Stimulated activated naive CD4-positive, alpha-beta T cell treated with Interleukin-2 at 50 U/mL for 16 hours (primary cell): ENCODE results near the gene MDH1.
"Not testable (repeated sequence)": the region's sequence is repeated elsewhere in the genome, so short reads cannot be mapped to it uniquely, and the experiment has no call there.

Experiments
- DNase-seq: peaks from one replicate; lab custom pipeline; 2025; lab: John Stamatoyannopoulos, UW

Gene MDH1

DNA sequence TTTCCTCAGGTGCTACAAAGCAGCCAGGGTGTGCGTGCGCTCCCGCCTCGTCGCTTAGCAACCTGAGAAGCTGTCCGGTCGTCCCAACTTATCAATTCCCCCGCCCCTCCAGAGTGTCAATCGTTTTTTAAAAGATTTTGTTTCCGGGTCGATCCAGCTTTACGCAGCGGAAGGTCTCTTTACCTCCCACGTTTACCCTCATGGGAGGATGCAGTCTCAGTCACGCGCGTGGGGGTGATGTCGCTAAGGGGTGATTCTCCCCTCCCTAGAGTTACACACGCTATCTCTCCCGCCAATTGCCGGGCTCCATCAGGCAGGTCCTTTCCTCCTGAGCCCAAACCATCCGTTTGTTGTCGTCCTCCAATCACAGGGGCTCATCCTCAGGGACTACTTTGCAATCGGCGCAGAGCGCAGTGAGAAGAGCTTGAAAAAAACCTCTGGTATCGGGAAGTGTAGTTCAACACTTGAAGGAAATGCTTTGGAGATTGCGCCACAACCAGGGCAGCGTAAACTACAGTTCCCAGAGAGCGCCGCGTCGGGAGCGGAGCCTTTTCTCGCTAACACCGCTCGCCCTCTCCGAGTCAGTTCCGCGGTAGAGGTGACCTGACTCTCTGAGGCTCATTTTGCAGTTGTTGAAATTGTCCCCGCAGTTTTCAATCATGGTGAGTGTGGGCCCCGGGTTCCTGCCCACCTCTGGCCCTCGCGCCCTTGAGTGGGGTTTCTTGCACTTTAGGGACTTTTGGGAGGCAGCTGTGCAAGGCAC lies at the start of gene MDH1, which contains the start of gene WDPCP:
Gene MDH1, plus strand, starts transcription at position 579 of the 763 bp plus-strand sequence. Its CDS starts 81 bp downstream, at position 660.
Gene WDPCP, minus strand, starts transcription at position 93 of the 763 bp plus-strand sequence. CDS start 206 bp downstream, outside the sequence.
- DNase-seq = peak; percentile 97

- DNase-seq = no peak
Observed at GRCh38 chr2:63539416-63540162, 49.2 kb upstream of the MDH1 start.

DNA sequence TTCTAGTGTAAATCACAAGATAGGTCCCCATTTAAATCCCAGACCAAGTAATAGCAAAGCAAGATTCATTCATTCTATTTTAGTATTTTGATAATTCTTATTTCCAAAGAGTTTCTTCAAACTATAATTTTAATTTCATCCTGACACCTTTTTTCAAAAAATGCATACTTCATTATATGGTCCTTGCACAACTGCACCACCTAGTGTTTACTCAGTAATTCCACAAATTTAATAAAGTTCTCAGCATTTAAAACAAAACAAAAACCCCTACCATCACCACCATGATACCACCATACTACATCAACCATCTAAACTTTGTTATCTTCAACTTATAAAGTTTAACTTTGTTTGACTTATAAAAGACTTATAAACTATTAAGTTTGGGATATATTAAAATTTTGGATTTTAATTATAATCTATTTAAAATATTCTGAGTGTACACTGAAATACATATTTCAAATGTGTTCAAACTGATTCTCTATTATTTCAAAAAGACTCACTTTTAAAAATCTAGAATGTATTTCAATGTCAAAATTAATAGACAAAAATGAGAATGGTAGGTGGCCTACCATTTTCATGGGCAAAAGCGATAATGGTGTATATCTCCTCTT lies 44.6 kb upstream of the MDH1 start:
- DNase-seq = no peak

DNA sequence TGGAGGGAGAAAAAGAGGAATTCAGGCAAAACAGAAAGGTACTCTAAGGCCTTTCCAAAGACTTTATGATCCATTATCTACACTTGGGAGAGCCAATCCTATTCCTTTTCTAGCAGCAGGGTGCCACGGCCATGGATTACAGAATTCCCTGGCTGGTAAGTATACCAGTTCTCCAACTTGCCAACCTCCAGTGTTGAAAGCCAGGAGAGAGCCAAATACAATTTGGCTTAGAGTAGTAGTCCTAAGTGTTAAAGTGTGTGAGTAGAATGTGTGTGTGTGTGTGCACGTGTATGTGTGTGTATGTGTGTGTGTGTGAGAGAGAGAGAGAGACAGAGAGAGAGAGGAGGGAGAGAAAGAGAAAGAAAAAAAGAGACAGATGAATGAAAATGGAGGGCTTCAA lies 43.7 kb upstream of the MDH1 start:
- no peak for DNase-seq

DNA sequence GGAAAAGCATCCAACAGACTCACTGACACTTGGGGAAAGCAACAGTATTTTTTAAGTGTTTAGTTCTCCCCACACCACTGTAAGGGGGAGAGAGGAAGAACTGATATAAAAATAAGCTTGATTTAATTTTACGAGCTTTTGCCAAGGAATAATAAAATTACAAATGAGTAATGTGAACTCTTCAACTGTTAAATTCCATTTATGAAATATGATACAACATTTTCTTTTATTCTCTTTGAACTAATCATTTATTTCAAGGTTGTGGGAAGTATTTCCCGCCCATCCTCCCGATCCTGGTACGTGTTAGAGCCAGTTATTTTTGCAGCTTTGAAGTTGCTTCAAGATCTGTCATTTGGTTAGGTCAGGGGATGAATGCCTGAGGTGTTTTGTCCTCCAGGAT lies 35.7 kb upstream of the MDH1 start:
- no peak for DNase-seq

- DNase-seq = no peak
Observed at GRCh38 chr2:63555299-63555698, 33.5 kb upstream of the MDH1 start.

DNA sequence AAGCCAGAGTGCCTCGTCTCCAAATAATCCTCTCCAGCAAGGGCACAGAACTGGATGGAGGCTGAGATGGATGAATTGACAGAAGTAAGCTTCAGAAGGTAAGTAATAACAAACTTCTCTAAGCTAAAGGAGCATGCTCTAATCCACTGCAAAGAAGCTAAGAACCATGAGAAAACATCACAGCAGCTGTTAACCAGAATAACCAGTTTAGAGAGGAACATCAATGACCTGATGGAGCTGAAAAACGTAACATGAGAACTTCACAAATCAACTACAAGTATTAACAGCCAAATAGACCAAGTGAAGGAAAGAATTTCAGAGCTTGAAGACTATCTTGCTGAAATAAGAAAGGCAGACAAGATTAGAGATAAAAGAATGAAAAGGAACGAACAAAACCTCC lies 32.8 kb upstream of the MDH1 start:
- no peak for DNase-seq

- not testable (repeated sequence) for DNase-seq
Observed at GRCh38 chr2:63557819-63558218, 30.9 kb upstream of the MDH1 start.

DNA sequence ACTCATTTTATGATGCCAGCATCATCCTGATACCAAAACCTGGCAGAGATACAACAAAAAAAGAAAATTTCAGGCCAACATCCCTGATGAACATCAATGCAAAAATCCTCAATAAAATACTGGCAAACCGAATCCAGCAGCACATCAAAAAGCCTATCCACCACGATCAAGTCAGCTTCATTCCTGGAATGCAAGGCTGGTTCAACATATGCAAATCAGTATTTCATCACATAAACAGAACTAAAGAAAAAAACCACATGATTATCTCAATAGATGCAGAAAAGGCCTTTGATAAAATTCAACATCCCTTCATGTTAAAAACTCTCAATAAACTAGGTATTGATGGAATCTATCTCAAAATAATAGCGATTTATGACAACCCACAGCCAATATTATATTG lies 29.8 kb upstream of the MDH1 start:
- DNase-seq = not testable (repeated sequence)

GRCh38 chr2:63562751-63563150 lies 26.0 kb upstream of the MDH1 start:
- no peak for DNase-seq

GRCh38 chr2:63569740-63570139 lies 19.0 kb upstream of the MDH1 start:
- DNase-seq = no peak

DNA sequence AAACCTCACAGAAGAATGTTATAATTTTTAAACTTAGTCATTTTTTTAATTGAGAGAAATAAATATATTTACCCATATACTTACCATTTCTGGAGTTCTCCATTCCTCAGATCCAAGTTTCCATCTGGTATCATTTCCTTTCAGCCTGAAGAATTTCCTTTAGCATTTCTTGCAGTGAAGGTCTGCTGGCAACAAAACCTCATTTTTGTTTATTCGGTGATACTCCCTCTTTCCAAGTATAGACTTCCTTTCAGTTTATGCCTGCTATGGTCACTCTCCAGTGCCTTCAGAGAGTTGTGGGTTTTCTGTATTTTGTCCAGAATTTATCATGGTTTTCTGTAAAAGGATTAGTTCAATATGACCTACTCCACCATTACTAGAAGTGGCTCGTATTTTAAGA lies 17.5 kb upstream of the MDH1 start:
- DNase-seq = no peak

DNA sequence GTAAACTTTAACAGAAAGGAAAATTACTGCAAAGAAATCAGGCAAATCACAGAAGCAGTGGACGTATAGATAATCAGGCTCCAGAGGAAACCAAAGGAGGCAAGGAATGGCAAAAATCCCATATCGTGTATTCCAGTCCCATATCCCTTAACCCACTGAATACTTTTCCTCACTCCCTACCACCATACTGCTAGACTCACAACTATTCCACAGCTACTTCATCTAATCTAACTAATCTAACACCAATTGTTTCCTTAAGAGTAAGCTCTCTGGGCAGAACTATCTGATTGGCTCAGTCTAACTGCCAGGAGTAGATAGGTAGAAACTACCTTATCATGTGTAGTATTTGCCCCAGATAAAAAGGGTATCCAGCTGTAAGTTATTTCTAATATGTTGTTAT lies 16.8 kb upstream of the MDH1 start:
- no peak for DNase-seq

DNA sequence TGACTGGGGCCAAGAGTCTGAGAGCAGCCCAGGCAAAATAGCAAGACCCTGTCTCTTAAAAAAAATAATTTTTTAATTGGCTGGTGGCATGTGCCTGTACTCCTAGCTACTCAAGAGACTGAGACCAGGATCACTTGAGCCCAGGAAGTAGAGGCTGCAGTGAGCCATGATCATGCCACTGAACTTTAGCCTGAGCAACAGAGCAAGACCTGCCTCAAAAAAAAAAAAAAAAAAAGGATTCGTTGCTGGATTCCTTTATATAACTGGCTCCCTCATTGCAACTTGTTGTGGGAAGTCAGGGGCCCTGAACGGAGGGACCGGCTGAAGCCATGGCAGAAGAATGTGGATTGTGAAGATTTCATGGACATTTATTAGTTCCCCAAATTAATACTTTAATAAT lies 15.7 kb upstream of the MDH1 start:
- DNase-seq = not testable (repeated sequence)

DNA sequence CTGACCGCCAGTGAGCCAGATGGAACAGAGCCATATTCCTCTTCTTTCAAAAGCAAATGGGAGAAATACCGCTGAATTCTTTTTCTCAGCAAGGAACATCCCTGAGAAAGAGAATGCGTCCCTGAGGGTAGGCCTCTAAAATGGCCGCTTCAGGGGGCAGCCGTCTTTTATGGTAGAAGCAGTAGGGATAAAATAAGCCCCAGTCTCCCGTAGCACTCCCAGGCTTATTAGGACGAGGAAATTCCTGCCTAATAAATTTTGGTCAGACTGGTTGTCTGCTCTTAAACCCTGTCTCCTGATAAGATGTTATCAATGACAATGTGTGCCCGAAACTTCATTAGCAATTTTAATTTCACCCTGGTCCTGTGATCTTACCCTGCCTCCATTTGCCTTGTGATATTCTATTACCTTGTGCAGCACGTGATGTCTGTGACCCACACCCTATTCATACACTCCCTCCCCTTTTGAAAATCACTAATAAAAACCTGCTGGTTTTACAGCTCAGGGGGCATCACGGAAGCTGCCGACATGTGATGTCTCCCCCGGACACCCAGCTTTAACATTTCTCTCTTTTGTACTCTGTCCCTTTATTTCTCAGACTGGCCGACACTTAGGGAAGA lies 14.9 kb upstream of the MDH1 start:
- not testable (repeated sequence) for DNase-seq

DNA sequence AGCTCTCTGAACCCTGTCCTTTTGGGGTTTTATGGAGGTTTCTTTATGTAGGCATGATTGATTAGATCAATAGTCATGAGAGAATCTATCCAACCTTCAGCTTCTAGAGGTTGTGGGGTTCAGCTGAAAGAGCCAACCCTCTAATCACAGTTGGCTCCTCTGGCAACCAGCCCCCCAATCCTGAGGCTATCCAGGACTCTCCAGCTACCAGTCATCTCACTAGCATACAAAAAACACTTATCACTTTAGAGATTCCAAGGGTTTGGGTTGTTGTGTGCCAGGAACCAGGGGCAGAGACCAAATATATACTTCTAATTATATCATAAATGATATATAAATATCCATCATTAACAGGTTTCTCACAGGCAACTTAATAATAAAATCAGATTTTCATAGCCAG lies 12.2 kb upstream of the MDH1 start:
- DNase-seq = no peak

DNA sequence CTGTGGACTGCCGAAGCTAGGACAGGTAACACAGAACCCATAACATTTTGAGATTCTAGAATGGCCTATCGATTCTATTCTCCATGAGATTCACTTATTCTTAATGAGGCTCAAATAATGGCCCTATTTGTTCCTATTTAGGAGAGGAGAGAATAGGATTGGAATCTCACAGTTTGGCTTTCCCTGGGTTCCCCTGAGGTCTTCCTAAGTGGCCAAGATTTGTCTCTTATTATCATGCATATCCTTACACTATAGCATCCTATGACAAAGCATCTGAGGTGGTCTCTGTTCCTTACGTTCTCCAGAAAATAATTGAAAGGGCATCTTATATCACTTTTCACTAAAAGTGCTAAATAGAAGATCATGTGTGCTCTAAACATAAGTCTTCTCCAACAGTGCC lies 10.0 kb upstream of the MDH1 start:
- DNase-seq = no peak

DNA sequence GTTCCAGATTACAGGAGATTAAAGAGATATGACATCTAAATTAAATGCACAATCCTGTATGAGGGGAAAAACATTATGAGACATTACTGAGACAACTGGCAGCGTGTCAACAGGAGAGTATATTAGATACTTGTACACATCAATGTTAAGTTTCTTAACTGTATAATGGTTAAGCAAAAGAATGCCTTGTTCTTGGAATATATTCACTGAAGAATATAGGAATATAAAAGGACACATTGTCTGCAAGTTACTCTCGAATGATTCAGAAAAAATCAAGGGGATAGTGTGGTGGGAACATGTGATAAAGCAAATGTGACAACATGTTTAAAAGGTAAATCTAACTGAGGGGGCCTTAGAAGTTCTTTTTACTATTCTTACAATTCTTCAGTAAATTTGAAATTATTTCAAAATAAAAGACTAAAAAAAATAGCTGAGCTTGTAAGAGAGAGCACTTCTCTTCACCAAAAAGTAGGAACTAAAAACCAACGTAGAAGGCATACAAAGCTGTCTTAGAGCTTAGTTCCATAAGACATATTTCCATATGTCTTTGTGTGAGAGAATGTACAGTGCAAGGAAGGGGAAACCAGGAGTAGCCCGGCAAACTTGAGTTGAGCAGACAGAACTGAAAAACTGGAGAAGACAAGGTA lies 8.0 kb upstream of the MDH1 start:
- no peak for DNase-seq

- no peak for DNase-seq
Observed at GRCh38 chr2:63581298-63581961, 7.3 kb upstream of the MDH1 start.

DNA sequence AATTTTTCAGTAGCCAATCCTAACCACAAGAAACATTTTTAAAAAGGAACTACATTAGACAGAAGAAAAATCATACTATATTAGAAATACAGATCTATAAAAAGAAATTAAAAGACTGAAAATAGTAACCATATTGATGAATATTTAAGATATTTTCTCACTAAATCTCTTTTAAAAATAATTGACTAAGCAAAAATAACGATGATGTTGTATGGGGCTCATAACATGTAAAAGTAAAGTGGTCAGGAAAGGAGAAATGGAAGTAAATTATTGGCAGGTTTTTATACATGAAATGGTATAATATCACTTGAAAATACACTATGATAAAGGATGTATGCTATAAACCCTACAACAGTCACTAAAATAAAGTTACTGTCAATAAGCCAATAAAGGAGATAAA lies 5.9 kb upstream of the MDH1 start:
- DNase-seq = no peak

DNA sequence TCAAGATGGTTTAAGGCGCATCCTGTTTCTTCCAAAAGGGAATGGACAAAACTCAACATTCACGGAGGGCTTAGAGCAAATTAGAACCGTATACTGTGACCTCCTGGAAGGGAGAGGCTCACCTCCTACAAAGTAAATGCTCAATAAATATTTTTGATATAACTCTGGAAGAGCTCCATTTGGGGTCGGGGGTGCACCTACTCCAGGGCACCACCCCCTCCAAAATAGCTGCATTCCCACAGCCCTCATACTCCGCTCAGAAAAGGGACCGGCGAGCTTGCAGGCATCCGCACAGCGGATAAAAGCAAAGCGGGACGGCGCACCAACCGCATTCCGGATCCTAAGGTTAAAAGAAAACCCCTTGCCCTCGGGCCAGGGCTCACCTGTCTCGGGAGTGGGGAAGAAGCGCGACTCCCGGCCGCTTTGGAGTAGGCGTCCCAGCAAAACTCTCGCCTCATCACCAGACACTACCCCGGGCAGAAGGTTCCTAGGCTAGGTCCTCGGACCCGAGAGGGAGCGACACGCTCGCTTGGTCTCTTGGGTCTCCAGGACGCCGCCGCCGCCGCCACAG lies 864 bp upstream of the MDH1 start:
- DNase-seq = no peak
